Fibroblast of the conjunctiva (primary cell): Measurements from ENCODE around the gene SDK1.
"Not testable (repeated sequence)": the region's sequence is repeated elsewhere in the genome, so short reads cannot be mapped to it uniquely, and the experiment has no call there.

Source experiments
- DNase-seq: peaks from one replicate; pipeline ENCODE4 v3.0.0-alpha.2; 2010; ENCODE audit warnings: low read depth

Gene SDK1

GRCh38 chr7:4201566-4201965 is 900.5 kb downstream of the SDK1 start:
- no peak for DNase-seq

GRCh38 chr7:4202154-4202736 is 901.2 kb downstream of the SDK1 start:
- DNase-seq: no peak

GRCh38 chr7:4202954-4203353 is 901.9 kb downstream of the SDK1 start:
- no peak for DNase-seq

GRCh38 chr7:4203626-4204512 is 902.8 kb downstream of the SDK1 start:
- DNase-seq: no peak

- DNase-seq: no peak
These were observed 903.6 kb downstream of the SDK1 start for GRCh38 chr7:4204513-4205165.

- no peak for DNase-seq
These were observed 904.8 kb downstream of the SDK1 start for GRCh38 chr7:4205828-4206227.

- no peak for DNase-seq
These were observed 906.0 kb downstream of the SDK1 start for GRCh38 chr7:4207011-4207410.

GRCh38 chr7:4208086-4208485 is 907.0 kb downstream of the SDK1 start:
- DNase-seq: no peak

- DNase-seq: no peak
These were observed 907.5 kb downstream of the SDK1 start for GRCh38 chr7:4208586-4208985.

GRCh38 chr7:4209126-4209525 is 908.1 kb downstream of the SDK1 start:
- no peak for DNase-seq

- DNase-seq: no peak
These were observed 908.9 kb downstream of the SDK1 start for GRCh38 chr7:4209966-4210365.

GRCh38 chr7:4210821-4211220 is 909.8 kb downstream of the SDK1 start:
- no peak for DNase-seq

GRCh38 chr7:4211261-4211660 is 910.2 kb downstream of the SDK1 start:
- no peak for DNase-seq

GRCh38 chr7:4212376-4212775 is 911.3 kb downstream of the SDK1 start:
- no peak for DNase-seq

GRCh38 chr7:4214291-4215155 is 913.5 kb downstream of the SDK1 start:
- DNase-seq: no peak

- DNase-seq: no peak
These were observed 914.2 kb downstream of the SDK1 start for GRCh38 chr7:4215176-4215720.

GRCh38 chr7:4216016-4216415 is 915.0 kb downstream of the SDK1 start:
- no peak for DNase-seq

- DNase-seq: not testable (repeated sequence)
These were observed 916.1 kb downstream of the SDK1 start for GRCh38 chr7:4217126-4217660.

- no peak for DNase-seq
These were observed 917.4 kb downstream of the SDK1 start for GRCh38 chr7:4218481-4218880.

GRCh38 chr7:4220011-4220410 is 919.0 kb downstream of the SDK1 start:
- no peak for DNase-seq

GRCh38 chr7:4221043-4221442 is 920.0 kb downstream of the SDK1 start:
- DNase-seq: no peak

GRCh38 chr7:4222676-4223075 is 921.6 kb downstream of the SDK1 start:
- no peak for DNase-seq
